HG03159 (cell line): Measurements from ENCODE around the gene HSPB6.
"Not testable (repeated sequence)": the region's sequence is repeated elsewhere in the genome, so short reads cannot be mapped to it uniquely, and the experiment has no call there.

Experiments used
- ATAC-seq: cut with Tn5 transposase; IDR thresholded peaks from one replicate; pipeline ENCODE4 v1.9.1; 2021; ENCODE audit warnings: mild to moderate bottlenecking, moderate library complexity; ENCODE audit not compliant: unreplicated experiment

HSPB6 gene, protein sequence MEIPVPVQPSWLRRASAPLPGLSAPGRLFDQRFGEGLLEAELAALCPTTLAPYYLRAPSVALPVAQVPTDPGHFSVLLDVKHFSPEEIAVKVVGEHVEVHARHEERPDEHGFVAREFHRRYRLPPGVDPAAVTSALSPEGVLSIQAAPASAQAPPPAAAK

DNA sequence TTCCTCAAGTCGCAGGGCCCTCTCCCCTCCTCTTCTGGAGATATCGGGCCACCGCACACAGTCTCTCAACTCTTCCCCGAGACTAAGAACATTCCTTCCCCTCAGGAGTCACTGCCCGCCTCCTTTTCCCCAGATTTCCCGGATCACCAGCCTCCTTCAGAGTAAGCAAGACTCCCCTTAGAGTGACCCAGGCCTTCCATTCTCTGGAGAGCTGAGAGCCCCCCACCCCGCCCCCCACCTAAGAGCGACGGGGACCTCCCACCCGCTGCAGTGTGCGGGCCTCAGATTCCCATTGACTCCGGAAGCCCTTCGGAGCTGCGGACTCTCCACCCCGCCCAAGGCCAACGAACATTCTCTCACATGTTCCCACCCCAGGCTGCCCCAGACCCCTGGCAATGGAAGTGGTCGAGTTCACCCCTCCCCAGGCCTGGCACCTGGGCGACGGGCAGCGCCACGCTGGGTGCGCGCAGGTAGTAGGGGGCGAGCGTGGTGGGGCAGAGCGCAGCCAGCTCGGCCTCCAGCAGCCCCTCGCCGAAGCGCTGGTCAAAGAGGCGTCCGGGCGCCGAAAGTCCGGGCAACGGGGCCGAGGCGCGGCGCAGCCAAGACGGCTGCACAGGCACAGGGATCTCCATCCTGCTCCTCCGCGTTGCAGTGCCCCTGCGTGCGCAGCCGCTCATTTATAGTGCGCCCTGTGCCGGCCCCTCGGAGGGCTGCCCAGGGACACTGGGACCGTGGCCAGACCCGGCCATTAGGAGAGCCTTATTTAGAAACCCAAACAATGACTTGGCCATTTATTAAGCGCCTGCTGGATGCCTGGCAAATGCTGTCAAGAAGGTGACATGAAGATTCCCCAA, at the start of gene HSPB6:
HSPB6 (minus strand) TSS at position 653 of the 854 bp plus-strand sequence; CDS start at position 632, 21 bp downstream.
- no peak for ATAC-seq

DNA sequence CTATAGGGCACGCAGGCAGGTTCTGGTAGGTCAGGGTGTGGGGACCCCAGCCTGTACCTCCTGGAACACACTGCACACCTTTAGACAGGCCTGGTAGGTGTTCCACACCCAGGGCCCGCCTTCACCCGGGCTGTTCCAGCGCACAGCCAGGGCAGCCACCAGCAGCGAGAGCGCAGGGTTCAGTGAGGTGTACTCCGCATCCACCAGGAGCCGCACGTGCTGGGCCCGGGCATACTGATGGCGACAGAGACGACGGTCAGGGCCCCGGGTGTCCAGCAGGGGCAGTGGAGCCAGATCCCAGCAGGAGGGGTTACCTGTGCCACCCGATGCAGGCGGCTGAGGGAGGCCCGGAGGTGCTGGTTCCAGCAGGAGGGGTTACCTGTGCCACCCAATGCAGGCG, 49.8 kb upstream of the HSPB6 start:
- no peak for ATAC-seq

DNA sequence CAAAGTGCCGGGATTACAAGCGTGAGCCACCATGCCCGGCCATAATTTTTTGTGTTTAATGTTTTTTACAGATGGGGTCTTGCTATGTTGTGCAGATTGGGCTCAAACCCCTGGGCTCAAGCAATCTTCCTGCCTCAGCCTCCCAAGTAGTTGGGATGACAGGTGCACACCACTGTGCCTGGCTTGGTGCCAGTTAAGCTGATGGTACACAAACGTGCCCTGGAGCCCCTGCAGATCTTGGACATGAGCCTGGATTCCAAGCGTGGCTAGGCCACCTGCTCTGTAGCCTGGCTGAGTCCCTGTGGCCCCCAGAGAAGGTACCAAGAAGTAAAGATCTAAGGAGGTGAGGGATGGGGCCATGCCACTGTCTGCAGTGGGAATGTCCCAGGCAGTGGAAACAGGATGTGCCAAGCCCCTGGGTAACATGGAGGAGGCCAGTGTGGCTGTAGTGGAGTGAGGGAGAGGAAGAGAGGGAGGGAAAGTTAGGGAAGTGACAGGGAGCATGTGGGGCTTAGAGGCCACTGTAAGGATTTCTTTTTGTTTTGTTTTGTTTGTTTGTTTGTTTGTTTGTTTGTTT, 48.8 kb upstream of the HSPB6 start:
- no peak for ATAC-seq

DNA sequence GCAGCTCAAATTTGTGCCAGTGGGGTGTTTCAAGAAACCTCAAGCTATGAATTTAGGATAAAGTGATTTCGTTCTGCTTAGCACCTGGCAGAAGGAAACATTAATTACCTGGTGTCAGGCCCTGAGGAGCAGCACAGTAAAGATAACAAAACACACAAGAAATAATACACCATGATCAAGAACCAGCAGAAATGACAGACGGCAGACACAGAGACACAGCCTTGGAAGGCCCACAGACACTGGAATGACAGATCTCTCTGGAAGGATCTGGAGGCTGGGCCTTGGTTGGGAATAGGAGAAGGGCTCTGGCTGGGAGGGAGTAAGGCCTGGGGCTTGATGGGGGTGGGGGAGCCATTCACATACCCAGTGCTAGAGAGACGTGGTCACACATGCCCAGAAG, 45.0 kb upstream of the HSPB6 start:
- no peak for ATAC-seq

DNA sequence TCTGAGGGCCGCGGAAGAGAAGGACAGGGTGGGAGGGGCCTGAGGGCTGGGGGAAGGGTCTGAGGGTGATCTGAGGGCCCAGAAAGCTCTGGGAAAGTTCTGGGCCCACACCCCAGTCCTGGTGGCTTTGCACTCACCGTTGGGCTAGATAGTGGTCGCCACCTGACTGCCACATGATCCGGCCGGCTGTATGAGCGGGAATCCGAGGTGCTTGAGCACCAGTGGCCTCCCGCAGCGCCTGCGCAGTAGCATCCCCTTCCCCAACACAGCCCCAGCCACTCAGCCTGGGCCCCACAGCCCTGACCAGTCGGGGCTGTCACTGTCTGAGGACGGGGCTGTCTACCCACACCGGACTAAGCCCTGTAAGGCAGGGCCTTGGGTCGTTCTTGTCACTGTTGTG, 40.8 kb upstream of the HSPB6 start:
- ATAC-seq: no peak

DNA sequence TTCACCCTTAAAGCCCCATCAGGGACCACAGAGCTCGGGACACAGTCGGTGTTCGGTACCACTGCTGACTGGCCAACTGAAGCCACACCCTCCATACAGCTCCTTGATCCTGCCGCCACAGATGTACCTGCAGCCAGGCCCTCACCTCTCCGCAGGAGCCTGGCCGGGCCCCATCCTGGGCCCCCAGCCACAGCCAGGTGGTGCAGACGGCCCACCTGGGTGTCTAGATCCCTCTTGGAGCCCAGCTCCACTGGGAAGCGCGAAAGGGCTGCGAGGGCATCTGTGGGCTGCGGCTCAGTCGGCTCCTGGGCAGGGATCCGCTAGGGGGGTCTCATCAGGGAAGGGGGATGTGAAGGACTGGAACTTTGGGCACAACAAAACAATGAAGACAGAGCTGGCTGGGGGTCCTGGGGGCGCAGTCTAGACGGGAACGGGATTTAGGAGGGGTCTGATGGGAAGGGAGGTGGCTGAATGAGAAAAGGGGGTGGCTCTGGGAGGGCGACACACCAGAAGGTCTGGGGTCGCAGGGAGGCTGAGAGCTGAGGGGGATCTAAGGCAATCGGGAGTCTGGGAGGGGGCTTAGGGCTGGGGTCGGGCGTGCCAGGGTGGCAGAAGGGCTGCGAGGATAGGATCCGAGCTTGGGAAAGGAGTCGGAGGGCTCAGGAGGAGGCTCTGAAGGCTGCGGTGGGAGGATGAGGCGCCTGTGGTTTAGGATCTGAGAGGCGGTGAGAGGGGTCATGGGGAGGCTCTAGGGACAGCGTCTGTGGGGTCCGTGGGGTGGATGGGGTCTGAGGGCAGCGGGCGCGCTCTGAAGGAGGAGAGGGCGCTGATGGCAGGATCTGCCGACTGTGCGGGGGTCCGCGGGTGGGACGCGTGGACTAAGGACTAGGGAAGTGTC, 40.1 kb upstream of the HSPB6 start:
- no peak for ATAC-seq

DNA sequence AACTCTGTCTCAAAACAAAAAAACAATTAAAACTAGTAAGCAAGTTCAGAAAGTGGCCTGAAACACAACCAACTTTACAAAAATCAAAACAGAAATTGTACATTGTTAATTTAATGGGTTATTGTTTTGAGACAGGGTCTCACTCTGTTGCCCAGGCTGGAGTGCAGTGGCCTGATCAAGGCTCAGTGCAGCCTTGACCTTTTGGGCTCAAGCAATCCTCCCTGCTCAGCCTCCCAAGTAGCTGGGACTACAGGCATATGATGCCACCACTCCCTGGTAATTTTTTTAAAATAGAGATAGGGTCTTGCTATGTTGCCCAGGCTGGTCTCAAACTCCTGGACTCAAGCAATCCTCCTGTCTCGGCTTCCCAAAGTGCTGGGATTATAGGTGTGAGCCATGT, 38.7 kb upstream of the HSPB6 start:
- not testable (repeated sequence) for ATAC-seq

DNA sequence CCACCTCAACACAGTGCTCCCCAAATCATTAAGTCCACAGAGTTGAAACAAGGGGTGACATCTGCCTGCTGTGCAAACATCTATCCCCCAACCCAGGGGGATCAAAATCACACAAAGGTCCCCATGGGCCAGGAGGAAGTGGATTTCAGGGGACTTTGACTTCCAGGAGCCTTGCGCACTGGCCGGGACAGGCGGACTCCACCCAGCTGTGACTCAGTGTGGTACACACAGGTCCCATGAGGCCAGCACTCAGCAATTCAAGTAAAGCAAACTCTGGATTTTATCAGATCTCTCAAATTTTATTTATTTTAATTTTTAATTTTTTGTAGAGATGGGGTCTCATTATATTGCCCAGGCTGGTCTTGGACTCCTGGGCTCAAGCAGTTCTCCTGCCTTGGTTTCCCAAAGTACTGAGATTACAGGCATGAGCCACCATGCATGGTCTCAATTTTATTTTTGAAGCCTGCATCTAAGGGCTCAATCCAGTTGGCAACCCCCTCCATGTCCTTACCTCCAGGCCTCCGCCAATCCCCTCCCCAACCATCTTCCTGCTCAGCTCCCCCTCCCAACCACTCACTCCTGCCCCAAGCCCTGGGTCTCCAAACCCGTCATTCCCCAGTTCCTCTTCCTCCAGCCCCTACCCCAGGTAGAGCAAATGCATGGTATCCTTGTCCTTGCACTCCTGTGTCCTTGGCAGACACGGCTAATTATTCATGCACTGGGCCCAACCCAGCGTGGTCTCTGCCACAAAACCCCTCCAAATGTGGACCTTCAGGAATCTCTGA, 36.7 kb upstream of the HSPB6 start:
- no peak for ATAC-seq

DNA sequence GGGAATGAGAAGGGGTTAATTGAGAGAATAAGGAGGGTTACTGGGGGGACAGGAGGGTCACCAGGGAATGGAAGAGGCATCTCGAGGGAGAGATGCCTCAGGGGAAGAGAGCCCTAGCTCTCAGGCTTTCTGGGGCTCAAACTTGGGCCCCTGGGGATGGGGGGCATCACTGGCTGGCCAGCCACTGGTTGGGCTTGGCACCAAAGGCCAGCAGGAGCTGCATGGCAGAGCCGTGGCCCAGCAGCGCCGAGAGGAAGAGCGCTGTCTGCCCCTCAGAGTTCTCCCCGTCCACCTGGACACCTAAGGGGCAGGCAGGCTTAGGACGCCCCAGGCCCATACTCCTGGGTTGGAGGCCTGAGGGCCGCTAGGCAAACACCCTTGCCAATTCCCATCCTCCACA, 36.1 kb upstream of the HSPB6 start:
- ATAC-seq: no peak

DNA sequence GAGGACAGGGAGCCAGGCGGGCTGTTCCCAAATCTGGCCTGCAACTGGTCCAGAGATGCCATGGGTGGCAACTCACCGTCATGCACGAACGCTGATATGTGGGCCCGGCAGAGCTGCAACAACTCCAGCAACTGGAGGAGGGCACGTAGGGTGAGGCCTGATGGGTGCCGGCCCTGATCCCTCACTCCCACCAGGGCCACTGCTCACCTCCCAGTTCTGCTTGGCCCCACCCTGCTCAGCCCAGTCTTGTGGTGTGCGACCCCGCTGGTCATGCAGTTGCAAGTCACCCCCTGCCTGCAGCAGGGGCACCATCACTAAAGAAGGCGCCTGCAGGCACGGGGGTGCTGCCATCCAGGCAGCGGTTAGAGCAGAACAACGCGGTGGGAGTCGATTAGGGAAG, 35.5 kb upstream of the HSPB6 start:
- no peak for ATAC-seq

DNA sequence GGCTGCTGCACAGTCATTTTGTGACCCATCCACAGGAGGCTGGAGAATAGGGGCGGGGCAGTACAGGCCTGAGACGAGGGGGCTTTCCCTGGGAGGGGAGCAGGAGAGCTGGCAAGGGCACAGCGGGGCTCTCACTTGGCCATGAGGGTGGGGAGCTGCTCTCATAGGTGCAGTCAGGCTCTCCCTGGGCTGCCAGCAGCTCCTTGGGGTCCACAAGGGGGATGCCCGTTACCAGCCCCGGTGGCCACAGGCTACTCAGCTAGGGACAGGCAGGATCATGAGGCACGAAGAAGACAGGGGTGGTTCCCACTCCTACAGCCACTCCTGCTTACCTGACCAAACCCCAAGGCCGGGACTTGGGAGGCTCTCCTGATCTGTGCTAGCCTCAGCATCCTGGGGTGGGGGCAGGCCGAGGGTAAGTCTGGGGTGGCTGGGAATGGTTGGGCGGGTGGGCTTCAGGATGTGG, 35.0 kb upstream of the HSPB6 start:
- ATAC-seq: no peak

DNA sequence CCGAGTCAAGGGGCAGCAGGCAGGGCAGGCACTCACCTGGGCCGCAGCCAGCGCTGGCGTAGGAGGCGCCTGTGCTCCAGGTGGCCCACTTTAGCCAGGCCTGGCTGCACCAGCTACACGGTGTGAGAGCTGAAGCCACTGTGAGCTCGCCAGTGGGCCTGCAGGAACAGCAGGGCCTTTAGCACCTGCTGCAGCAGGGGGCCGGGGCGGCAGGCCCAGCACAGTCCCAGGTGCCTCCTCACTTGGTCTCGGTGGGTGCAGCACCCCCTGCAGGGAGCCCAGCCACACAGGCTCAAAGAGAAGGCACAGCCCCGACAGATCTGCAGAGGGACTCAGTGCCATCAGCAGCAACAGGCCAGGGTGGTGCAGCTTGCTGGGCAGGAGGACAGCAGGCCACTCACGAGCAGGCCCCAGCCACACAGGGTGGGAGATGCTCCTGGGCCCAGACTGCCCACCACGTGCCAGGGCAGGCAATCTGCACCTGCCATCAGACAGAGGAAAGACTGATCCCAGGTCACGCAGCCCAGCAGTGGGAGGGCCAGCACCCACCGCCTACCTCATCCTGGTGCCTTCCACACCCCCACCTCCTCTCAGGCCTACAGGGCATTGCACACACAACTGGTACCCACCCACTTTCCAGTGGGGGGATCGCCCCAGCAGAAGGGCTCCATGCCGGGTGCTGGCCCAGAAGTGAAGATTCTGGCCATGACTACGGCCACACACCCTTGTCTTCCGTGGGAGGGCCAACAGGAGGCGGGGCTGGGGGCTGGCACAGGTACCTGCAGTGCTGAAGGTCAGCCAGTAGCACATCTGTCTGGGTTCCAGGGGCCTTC, 34.4 kb upstream of the HSPB6 start:
- no peak for ATAC-seq

DNA sequence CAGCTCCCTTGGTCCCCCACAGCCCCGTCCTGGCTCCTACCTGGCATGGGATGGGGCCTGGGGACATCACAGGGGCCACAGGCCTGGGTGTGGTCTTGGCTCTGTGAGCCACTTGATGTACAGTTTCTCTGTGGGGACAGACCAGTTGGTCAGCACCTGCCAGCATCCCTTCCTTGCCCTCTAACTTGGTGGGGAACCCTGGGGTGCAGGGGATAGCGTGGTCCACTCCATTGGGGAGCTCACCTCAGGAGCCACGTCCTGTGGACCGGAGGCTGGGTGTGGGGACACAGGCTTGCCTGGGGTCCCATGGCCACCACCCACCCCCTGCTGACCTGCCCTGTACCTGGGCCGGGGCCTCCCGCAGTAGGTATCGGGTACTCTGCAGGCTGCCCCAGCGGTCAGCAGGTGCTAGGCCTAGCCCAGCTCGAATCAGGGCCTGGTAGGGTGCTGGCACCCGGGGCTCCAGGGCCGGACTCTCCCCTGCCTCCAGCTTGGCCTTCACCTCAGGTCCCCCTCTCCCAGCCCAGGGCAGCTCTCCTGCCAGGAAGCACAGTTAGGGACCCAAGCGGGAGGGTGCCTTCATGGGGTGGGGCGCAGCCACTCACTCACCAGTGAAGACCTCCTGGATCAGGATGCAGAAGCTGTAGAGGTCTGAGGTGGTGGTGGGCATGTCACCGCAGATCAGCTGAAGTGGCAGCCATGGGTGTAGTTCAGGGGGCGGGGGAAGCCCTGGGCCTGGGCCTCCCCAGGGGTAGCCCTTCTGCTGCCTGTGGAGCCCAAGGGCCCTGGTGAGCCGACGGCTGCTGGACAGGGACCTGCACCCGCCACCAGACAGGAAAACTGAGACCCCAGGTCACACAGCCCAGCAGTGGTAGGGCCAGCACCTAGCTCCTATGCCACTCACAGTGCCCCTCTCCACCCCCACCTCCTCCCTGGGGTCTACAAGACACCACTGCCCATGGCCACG, 33.4 kb upstream of the HSPB6 start:
- no peak for ATAC-seq

DNA sequence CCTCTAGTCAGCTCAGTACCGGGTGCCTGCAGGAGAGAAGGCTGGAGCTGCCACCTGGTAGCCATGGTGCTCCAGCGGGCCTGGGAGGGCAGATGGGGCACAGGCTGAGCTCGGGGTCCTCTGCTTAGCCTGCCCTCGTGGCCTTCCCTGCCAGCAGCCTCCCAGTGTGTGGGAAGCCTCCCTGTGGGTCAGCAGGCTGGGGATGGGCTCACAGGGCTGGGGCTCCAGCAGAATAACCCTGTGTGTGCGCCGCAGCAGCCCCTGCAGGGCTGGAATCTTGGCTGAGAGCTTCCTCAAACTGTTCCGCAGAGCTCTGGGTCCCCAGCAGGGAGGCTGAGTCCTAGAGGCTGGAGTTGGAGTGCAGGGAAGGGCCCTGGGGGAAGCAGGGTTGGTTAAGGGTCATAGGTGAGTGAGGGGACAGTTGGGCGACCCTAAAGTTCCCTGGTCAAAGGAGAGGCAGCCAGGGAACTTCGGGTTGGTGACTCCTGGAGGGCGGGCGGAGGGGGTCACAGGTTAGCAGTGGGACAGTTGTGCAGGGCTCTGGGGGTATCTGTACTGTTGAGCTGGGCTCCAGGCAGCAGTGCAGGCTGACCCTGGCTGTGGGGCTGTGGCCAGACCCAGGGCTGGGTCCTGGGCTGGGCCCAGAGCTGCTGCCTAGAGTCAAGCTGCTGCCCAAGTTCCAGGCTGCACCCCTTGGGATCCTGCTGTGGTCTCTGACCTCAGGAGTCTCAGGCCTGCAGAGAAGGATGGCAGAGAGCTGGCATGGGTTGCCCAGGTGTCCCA, 32.6 kb upstream of the HSPB6 start:
- no peak for ATAC-seq

DNA sequence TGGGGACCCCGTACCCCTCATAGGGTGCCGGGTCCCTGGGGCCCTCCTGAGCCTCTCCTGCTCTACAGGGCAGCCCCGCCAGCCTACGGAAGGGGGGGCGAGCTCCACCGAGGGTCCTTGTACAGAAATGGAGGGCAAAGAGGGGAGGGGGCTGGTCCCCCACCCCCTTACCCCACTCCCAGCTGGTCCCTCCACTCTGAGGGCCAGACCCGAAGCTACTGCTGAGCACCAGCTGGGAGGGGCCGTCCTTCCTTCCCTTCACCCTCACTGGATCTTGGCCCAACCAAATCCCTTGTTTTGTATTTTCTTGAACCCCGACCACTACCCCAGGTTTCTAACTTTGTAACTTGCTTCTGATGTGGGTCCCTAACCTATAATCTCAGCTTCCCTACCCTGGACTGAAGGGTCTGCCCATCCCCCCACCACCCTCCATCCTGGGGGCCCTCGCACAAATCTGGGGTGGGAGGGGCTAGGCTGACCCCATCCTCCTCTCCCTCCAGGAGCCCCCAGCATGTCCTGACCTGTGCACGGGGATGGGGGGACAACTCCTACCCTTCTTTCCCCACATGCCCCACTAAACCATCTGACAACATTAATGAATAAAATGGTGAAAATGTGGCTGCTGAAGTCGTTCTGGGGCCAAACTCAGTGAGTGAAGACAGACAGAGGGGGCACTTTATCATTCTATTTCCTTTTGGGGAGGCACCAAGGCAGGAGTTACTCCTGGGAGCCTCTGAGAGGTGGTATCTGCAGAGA, 31.6 kb upstream of the HSPB6 start:
- no peak for ATAC-seq

DNA sequence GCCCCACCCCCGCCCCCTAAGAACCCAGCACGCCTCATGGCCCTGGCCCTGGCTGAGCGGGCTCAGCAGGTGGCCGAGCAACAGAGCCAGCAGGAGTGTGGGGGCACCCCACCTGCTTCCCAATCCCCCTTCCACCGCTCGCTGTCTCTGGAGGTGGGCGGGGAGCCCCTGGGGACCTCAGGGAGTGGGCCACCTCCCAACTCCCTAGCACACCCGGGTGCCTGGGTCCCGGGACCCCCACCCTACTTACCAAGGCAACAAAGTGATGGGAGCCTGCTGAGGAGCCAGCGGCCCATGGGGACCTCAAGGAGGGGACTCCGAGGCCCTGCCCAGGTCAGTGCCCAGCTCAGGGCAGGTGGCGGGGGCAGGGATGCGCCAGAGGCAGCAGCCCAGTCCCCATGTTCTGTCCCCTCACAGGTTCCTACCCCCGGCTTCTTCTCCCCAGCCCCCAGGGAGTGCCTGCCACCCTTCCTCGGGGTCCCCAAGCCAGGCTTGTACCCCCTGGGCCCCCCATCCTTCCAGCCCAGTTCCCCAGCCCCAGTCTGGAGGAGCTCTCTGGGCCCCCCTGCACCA, 30.5 kb upstream of the HSPB6 start:
- no peak for ATAC-seq
